HG03095 (cell line): ENCODE results near the gene NAV2.

Experiments
- ATAC-seq: cut with Tn5 transposase; IDR thresholded peaks from one replicate; pipeline ENCODE4 v1.9.1; 2021; ENCODE audit warnings: moderate library complexity; ENCODE audit not compliant: unreplicated experiment

Gene NAV2

DNA sequence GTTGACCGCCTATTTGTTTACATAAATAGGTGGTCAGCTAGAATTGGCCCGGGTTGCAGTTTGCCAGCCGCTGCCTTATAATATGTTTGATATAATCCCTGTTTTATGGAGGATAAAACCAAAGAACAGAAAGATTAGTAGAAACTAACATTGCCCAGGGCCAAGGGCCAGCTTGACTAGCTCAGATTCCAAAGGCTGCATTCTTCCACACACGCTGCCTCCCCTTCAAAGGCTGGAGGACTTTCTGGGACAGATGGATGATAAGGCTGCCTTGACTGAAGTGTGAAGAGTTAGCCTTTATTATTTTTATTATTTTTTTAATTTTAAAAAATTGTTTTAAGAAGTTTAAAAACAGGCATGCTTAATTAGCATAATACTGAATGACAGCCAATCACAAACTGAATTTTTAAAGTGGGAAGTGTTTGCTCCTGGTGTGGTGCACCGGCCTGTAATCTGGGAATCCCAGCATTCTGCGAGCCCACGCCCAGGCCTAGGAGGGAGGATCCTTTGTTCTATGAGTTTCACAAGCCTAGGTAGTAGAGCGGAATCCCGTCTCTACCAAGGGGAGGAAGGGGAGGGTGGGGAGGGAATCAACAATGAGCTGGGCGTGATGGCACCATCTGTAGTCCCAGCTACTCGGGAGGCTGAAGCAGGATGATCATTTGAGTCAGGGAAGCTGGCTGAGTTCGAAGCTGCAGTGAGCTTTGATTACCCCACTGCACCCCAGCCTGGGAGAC is 114.9 kb downstream of the NAV2 start:
- no peak for ATAC-seq

DNA sequence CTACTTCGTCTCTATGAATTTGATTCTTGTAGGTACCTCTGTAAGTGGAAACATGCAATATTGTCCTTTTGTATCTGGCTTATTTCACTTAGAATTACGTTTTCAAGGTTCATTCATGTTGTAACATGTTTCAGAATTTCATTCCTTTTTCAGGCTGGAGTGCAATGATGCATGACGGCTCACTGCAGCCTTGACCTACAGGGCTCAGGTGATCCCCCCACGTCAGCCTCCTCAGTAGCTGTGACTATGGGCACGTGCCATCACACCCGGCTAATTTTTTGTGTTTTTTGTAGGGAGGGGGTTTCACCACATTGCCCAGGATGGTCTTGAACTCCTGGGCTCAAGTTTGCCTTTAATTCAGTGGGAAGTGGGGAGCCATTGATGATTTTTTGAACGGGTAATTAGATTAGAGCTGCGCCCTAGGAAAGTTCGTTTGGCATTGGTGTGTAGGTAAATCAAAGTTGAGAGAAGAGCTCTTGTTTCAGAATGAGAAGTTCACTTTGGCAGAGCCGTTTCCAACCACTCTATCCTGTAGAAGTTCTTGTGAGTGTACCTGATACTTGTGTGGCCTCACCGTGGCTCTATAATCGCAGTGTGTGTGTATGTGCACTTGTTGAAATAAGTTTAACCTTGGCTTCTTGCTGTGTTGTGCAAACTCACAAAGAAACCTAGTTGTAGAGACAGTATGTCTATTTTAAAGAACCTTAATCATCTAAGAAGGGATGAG is 115.9 kb downstream of the NAV2 start:
- ATAC-seq: no peak

DNA sequence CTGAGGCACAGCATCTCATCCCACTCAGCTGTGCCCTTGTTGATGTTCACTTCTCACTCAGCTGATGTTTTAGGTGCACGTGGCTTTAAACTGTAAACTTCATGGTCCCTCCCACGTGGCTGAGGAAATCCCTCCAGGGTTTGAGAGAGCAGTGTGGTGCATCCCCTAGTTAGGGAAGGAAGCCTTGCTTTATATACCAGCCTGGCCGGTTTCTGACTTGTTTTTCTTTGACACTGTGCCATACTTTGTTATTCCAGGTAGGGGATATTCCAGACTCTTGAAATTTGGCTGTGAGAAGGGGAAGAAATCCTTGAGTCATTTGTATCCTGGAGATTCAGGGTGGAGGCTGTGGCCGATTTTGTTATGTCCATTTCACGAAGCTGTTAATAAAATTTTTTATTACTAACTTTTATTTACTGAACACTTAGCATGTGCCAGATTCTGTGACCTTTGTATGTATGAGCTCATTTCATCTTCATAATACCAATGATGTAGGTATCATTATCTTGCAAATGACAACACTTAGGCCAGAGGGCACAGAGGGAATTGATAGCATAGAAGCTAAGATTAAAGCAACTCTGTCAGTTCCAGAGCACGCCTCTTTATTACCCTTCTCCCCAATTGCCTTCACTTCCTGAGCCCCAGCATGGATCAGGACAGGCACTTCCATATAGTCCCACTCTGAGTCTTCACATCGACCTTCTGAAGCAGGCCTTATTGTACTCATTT is 116.6 kb downstream of the NAV2 start:
- ATAC-seq: no peak

DNA sequence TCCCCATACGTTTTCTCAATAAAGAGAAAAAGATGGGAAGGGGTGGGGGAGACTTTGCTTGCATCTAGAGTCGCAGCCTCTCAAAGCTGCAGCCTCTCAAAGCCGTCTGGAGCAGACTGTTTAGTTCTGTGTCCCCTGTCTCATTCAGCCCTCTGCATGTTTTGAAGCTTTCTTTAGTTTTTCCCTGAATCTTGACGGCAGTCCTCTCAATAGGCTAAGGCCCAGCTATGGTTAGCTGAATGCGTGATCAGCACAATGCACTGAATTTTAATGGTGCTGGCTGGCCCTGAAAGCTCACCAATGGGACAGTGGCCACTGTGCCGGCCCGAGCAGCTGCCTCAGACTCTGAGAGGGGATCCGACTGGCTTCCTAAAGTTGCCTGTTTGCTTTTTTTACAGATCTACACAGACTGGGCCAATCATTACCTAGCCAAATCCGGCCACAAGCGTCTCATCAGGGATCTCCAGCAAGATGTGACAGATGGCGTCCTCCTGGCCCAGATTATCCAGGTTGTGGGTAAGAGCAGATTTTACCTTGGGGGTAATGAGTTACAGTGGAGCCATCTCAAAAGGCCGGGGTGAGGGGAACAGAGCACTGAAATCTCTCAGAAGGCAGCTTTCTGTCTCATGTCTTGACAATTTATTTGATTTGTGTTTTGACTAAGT is 119.6 kb downstream of the NAV2 start:
- ATAC-seq: no peak

DNA sequence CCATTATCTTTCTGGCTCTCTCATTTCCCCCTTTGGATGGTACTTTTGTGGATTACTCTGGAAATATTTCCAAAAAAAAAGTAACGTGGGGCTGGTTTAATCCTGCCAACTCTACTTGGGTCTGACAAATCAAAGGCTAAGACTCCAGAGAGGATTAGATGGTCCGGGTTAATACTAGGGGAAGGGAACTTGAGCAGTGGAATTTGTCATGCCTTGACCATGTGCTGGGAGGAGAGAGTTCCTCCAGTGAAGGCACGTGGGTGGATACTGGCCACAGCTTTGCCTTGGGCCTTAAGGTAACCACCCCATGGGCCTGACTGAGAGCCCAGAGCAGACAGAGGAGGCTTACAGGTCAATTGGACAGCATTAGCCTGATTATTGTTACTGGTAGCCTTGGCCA is 120.3 kb downstream of the NAV2 start:
- no peak for ATAC-seq

DNA sequence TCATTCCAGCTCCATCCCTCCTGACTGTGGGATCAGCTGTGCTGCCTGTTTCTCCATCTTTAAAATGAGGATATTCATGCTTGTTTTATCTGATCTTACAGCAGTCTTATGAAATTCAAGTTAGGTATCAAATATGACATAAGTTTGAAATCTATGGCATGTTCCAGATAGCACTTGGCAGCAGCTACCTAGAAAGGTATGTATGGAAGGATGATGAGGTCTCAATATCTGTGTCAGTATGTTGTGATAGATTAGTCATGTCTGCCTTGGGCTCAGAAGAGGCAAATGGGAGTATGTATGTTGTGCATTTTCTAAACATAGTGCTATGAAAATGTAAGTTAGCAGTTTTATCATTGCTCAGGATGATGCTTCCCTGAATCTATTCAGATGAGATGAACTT is 122.1 kb downstream of the NAV2 start:
- ATAC-seq: no peak

DNA sequence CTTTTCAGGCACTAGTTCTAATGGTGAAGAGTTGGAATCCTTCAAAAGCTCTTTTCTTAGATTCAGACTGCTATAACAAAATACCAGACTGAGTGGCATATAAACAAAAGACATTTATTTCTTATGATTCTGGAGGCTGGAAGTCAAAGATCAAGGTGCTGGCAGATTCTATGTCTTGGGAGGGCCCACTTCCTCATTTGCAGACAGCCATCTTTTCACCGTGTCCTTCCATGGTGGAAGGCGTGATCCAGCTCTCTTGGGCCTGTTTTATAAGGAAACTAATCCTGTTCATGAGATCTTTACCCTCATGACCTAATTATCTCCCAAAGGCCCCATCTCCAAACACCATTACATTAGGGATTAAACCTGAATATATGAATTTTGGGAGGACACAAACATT is 124.0 kb downstream of the NAV2 start:
- no peak for ATAC-seq

DNA sequence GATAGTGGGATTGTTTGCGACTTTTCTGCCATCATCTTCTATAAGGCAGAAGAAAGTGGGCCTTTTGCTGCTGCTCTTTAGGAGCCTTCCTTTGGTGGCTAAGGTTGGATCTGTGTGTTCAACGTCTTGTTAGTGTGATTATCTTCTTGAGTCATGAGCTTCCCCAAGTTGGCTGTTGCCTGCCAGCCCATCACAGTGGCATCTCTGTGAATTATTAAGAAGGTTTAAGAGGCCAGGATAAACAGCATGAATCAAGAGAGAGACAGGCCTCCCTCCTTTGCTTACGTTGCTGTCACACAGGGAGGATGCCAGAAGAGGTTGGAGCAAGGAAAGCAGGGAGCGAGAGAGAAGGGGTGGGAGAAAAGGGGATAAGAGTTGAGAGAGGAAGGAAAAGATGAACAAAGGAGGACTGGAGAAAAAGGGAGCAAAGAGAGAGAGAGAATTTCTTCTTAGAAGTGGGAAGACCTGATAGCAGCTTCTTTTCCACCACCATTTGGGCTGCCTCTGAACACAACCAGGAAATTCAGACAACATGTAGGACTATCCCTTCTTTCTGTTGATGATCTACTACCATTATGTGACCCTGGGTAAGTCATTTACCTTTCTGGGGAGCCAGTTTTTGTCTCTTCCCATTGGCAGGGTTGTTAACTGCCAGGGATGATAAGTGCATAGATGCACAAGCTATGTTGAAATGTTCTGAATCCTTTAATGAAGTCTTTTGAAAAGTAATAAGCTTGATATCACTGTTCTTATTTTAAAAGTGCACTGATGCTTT is 126.5 kb downstream of the NAV2 start:
- no peak for ATAC-seq

DNA sequence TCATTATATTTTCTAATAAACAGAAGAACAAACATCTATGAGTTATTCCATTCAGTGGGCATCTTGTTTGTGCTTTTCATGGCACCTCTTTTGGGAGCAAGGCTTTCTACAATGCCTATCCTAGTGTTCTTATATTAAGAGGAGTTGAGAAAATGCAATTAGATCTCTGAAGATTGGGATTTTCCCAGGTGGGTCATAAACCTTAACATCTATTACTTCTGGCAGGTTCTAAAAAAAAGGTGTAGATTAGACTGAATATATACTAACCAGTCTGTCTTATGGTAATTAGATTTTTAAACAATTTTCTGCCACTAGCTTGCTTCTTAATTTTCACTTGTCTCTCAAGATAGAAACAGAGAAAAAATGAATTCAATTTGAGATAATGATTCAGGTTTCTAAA is 128.3 kb downstream of the NAV2 start:
- no peak for ATAC-seq

DNA sequence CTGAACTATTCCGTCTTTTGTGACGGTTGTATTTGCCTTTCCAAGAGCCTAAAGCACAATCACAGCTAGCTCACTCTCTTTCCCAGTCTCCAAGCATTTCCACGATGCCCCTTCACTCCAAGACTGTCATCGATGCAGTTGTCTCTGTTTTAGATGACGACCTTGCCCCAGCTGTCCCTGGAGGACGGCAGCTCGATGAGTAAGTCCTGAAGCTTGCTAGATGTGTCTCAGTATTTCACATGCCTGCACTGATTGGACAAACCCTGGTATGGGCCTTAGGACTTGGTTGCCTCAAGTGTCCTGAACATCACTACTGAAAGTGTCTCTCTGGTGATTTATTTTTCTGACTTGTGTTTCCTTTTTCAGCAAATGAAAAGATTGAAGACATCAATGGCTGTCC is 129.9 kb downstream of the NAV2 start:
- ATAC-seq: no peak

DNA sequence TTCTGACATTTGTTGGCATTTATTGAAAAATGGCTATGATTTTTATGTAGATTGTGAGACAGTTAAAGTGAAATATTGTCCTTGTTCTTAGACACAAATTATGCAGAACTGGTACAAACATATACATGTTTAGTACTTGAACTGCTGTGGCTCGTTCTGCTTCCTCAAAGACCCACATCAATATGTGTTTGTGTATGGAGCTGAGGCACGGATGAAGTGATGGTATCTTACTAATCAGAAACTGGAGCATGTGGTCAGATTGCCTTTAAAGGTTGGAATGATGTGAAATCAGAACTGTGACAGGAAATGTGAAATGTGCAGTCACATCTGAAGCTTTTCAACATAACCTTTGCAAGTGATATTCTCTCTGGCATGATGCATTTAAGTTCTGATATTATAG is 130.4 kb downstream of the NAV2 start:
- no peak for ATAC-seq

DNA sequence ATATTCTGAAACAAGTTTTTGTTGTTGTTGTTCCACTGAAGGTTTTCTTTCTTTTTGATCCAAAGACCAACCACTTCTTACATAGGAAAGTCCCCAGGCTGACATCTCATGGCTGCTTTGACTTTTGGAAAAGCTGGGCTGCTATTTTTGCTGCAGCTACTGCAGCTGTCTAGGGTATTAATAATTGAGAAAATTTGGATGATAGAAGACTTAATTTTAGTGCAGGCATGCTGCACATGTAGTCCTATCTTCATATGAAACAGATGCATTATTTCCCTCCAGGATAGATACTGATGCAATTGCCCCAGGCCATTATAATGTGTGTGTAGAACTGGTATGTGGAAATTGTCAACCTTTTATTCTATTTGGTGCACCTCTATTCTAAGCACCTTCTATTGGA is 131.4 kb downstream of the NAV2 start:
- ATAC-seq: no peak

DNA sequence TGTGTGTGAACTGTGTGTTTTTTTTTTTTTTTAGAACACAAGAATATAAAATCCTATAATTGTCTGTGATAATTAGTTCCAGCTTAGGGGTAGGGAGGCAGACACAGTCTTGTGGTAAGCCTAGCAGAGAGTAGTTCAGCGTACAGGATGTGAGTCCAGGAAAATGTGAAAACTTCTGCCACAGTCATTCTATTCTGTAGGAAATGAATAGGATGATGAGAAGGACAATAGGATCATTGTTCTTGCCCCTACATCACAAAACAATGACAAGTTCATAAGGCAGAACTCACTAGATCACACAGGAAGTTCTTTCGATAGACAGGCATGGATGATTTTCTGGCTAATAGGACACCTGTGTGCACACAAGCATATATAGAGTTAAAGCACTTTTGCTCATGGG is 132.2 kb downstream of the NAV2 start:
- ATAC-seq: no peak

DNA sequence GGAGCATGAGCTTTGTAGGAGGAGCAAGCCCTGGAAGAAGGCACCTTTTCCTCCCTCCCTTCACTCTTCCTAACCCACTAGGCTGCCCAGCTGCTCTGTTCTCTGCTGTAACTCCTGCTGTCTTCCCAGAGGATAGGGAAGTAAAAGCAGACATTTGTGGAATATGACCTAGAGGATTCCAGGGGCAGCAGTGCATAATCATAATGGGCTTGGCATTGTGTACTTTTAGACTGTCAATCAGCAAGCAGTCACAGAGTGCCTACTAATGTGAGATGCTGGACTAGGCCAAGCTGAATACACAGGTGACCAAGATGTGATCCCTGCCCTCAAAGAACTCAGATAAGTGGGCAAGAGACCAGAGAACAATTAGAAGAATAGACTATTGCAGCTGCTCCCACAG is 133.0 kb downstream of the NAV2 start:
- ATAC-seq: no peak

DNA sequence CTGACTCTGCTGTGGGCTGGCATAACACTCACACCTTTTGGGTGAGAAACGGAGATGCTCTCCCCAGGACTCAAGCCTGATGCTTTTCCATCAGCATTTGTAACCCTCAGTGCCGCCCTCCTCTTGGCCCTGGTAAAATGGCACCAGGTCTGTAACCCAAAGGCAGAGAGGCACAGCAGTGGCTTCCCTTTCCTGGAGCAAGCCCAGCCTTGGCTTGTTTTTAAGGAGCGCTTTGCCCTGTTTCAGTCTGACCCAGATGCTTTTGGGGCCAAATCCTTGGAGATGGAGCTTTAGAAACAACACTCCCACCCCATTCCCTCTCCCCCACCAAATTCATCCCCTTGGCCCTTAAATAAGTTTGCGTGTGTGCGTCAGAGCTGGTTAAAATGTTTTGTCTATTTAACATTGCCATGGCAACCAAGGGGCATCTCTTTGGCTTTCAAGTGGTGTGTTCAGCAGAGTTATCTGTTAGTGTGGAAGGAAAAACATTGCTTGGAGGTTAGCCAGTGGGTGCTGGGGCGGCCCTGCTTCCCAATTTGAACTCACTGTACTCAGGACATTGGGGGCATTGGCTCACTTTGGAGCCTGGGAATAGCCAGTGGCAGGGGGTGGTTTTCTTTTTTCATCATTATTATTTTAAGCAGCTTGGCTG is 134.1 kb downstream of the NAV2 start:
- no peak for ATAC-seq

DNA sequence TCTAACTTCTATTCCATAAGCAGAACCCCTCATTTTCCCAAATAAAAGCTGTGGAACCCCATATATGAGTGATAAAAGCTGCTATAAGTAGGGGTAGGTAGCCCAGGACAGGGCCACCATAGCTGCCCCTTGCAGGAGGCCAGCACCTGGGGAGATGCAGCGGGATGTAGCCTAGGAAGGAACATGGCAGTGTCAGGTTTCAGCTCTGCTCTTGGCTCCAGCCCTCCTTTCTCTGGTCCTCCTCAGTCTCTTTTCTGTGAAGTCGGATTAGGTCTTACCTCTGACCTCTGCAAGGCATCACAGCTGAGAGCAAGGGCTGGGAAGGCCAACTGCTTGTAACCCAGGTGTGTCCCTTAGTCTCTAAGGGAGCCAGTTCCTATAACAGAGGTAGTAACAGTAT is 135.6 kb downstream of the NAV2 start:
- no peak for ATAC-seq

DNA sequence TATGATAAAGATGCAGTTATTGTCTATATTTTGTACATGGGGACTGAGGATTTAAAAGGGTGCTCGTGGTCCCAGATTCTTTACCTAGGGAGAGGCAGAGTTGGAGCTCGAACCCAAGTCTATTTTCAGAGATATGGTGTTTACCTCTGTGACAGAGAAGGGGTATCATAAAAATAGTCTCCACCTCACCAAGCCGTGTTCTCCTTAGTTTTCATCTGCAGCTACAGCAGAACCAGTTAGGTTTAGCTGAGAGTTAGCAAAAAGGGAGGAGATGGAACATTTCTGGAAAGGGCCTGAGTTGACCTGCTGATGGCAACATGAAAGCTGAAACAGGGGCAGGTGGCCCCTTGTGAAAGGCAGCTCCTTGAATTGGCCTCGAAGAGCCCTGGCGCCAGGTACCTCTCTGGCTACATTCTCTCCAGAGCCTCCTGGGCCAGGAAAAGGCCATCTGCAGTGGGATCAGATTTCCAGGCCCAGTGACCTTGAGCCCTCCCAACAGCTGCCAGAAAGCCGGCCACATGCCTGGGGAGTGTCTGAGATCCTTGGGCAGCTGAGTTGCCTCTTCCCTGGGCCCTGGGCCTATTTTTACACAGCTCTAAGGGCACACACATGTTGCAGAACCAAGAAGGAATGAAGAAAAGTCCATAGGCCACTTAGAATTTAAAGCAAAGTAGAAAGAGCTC is 136.6 kb downstream of the NAV2 start:
- ATAC-seq: no peak

GRCh38 chr11:19849947-19850593 is 137.4 kb downstream of the NAV2 start:
- ATAC-seq: no peak

- no peak for ATAC-seq
Measured at GRCh38 chr11:19852288-19852687, 139.7 kb downstream of the NAV2 start.
